Islet precursor cell (in vitro differentiated cells): ENCODE measurements around the gene PAQR6.

Source experiments
- DNase-seq: peaks from one replicate; pipeline ENCODE4 v3.0.0-alpha.2; 2018

PAQR6 gene

GRCh38 chr1:156247460-156248322 lies at the start of gene PAQR6:
Gene PAQR6, minus strand, starts transcription at chr1:156248056. Its CDS starts 1,325 bp downstream, at chr1:156246731.
- DNase-seq, result peak; percentile 63

- peak; percentile 67 for DNase-seq
Observed at GRCh38 chr1:156295391-156295947, 47.6 kb upstream of the PAQR6 start, which contains the start of gene GLMP. Gene GLMP, minus strand, starts transcription at chr1:156295679. Its CDS starts 34 bp downstream, at chr1:156295645.

GRCh38 chr1:156293895-156294294 lies 46.0 kb upstream of the PAQR6 start:
- no peak for DNase-seq

GRCh38 chr1:156293098-156293434 lies 45.2 kb upstream of the PAQR6 start:
- no peak for DNase-seq

GRCh38 chr1:156291226-156292061 lies 43.6 kb upstream of the PAQR6 start:
- peak; percentile 99 for DNase-seq

- DNase-seq, result no peak
Observed at GRCh38 chr1:156289857-156290256, 42.0 kb upstream of the PAQR6 start.

GRCh38 chr1:156286061-156286460 lies 38.2 kb upstream of the PAQR6 start:
- DNase-seq, result no peak

- no peak for DNase-seq
Observed at GRCh38 chr1:156285437-156285836, 37.6 kb upstream of the PAQR6 start.

- no peak for DNase-seq
Observed at GRCh38 chr1:156284757-156285156, 36.9 kb upstream of the PAQR6 start.

- no peak for DNase-seq
Observed at GRCh38 chr1:156284112-156284511, 36.3 kb upstream of the PAQR6 start, which contains the start of gene TMEM79. Gene TMEM79, plus strand, starts transcription at chr1:156284325. Its CDS starts 902 bp downstream, at chr1:156285227.

- DNase-seq, result no peak
Observed at GRCh38 chr1:156283521-156283920, 35.7 kb upstream of the PAQR6 start.

- DNase-seq, result peak; percentile 99
Observed at GRCh38 chr1:156282479-156283222, 34.8 kb upstream of the PAQR6 start, which contains the start of gene SMG5. Gene SMG5, minus strand, starts transcription at chr1:156282825. Its CDS starts 145 bp downstream, at chr1:156282680.

- DNase-seq, result no peak
Observed at GRCh38 chr1:156281693-156282478, 34.0 kb upstream of the PAQR6 start.

GRCh38 chr1:156281281-156281680 lies 33.4 kb upstream of the PAQR6 start:
- no peak for DNase-seq

- DNase-seq, result no peak
Observed at GRCh38 chr1:156279837-156280236, 32.0 kb upstream of the PAQR6 start.

GRCh38 chr1:156276966-156277381 lies 29.1 kb upstream of the PAQR6 start:
- no peak for DNase-seq

- DNase-seq, result no peak
Observed at GRCh38 chr1:156276532-156276931, 28.7 kb upstream of the PAQR6 start.

- DNase-seq, result no peak
Observed at GRCh38 chr1:156270314-156270713, 22.5 kb upstream of the PAQR6 start.

GRCh38 chr1:156268336-156268735 lies 20.5 kb upstream of the PAQR6 start:
- no peak for DNase-seq

- DNase-seq, result no peak
Observed at GRCh38 chr1:156266051-156266450, 18.2 kb upstream of the PAQR6 start.

- DNase-seq, result no peak
Observed at GRCh38 chr1:156263288-156263655, 15.4 kb upstream of the PAQR6 start.
